ENCODE results near the gene MKS1. TPM values are rescaled to one million over a fixed set of nuclear protein-coding genes. Genes with fewer than 3 reads are reported as not detected.

MKS1 gene
- total RNA-seq, 1 experiment from 2014 or later: 29.8 TPM

GRCh38 chr17:58263773-58264172 lies 44.7 kb upstream of the MKS1 start:
- no peaks in the 10 kb centered on the region for H3K79me2 ChIP-seq (ENCODE audit: insufficient read depth, low read length)
- TF ChIP-seq FOSL1 (IDR thresholded peaks at IDR 0.05; ENCODE audit: low read depth) (no peak), ELF1 (IDR thresholded peaks at IDR 0.05; ENCODE audit: borderline replicate concordance, low read depth) (no peak), EZH2 (IDR thresholded peaks at IDR 0.05) (no peak), MAX (IDR thresholded peaks at IDR 0.05) (no peak), SRF (IDR thresholded peaks at IDR 0.05; ENCODE audit: low read depth) (no peak), CTCF (IDR thresholded peaks at IDR 0.05 in 2 of 3, conservative IDR thresholded peaks at IDR 0.05 in 1 of 3; ENCODE audit: borderline replicate concordance in 1 of 3, insufficient read depth in 1 of 3, low read depth in 2 of 3, low read length in 2 of 3) (no peak), ATF3 (IDR thresholded peaks at IDR 0.05) (no peak), EGR1 (IDR thresholded peaks at IDR 0.05; ENCODE audit: low read depth) (no peak), RAD21 (IDR thresholded peaks at IDR 0.05; ENCODE audit: low read depth) (no peak), ZFX (IDR thresholded peaks at IDR 0.05) (no peak), YY1 (IDR thresholded peaks at IDR 0.05; ENCODE audit: extremely low read depth, insufficient replicate concordance, low read depth, low read length) (no peak), SIN3A (IDR thresholded peaks at IDR 0.05; ENCODE audit: low read depth) (no peak)
- H3K4me3 ChIP-seq (replicated peaks in 1 of 2; ENCODE audit: low read depth in 1 of 2, low read length in 2 of 2): no peak overlapping the region
- no peaks in the 10 kb centered on the region for H3K4me1 ChIP-seq (ENCODE audit: control insufficient read depth in 1 of 2, insufficient read depth in 2 of 2, low read length in 2 of 2)
- POLR2A ChIA-PET: interaction anchor here (0.6 kb wide), 1 partner anchor 19 kb away, joined by 3 read pairs; no protein-coding TSS in a partner anchor
- H3K9ac ChIP-seq (ENCODE audit: low read length): no peak overlapping the region
- no peak overlapping the region for H3K27ac ChIP-seq (ENCODE audit: low read depth, low read length)
- no peak overlapping the region for H2AFZ ChIP-seq (ENCODE audit: low read depth, low read length, poor library complexity, severe bottlenecking)
- no peaks in the 10 kb centered on the region for H3K36me3 ChIP-seq (ENCODE audit: control insufficient read depth in 1 of 2, insufficient read depth in 2 of 2, low read length in 2 of 2)
- no peaks in the 10 kb centered on the region for H4K20me1 ChIP-seq (ENCODE audit: insufficient read depth)
- H3K4me2 ChIP-seq (ENCODE audit: low read length): no peak overlapping the region
- DNase-seq (ENCODE audit: low read depth, low spot score) (no peak), ATAC-seq (no peak)
- RAD21 ChIA-PET (ENCODE audit: low non-redundant PET in 1 of 2, low total read pairs in 2 of 2, uncharacterized antibody in 2 of 2, unreplicated experiment in 2 of 2): no interaction called here
- no TSS peak for BruUV-seq (replicated peaks)
- no peaks in the 10 kb centered on the region for H3K9me2 ChIP-seq (ENCODE audit: insufficient read depth)
- CTCF ChIA-PET: interaction anchor here (0.6 to 0.8 kb wide), 2 partner anchors 9 to 14 kb away, joined by 3 read pairs; no protein-coding TSS in a partner anchor
- intact Hi-C loops (cut with micrococcal nuclease): no loop called here
- H3K27me3 ChIP-seq (ENCODE audit: insufficient read depth, low read length): peaks cover 65% of the 10 kb centered on the region
- H3K9me3 ChIP-seq (ENCODE audit: control insufficient read depth in 1 of 2, insufficient read depth in 1 of 2, low read depth in 1 of 2, low read length in 2 of 2): no peaks in the 10 kb centered on the region

Measured in HCT116 (cell line).